ENCODE data around the gene TSHZ2. TPM values are rescaled to one million over a fixed set of nuclear protein-coding genes. Genes with fewer than 3 reads are reported as not detected.
A peak's percentile ranks its signal among the peaks of the same experiment; 100 is the strongest.
"Not testable (repeated sequence)": the region's sequence is repeated elsewhere in the genome, so short reads cannot be mapped to it uniquely, and the experiment has no call there.

TSHZ2 gene
- total RNA-seq, 1 experiment from 2014 or later = 1.4 TPM

GRCh38 chr20:53023732-53024520 is 51.8 kb downstream of the TSHZ2 start:
- DNase-seq (ENCODE audit: low spot score) = no peak

DNA sequence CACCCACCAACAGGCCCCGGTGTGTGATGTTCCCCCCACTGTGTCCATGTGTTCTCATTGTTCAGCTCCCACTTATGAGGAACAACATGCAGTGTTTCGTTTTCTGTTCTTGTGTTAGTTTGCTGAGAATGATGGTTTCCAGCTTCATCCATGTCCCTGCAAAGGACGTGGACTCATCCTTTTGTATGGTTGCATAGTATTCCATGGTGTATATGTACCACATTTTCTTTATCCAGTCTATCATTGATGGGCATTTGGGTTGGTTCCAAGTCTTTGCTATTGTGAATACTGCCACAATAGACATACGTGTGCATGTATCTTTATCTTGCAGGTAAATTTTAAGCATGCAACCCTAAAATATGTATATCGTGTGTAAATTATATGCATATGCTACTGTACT is 52.5 kb downstream of the TSHZ2 start:
- DNase-seq (ENCODE audit: low spot score) = not testable (repeated sequence)

GRCh38 chr20:53027089-53027488 is 54.9 kb downstream of the TSHZ2 start:
- DNase-seq (ENCODE audit: low spot score) = no peak

DNA sequence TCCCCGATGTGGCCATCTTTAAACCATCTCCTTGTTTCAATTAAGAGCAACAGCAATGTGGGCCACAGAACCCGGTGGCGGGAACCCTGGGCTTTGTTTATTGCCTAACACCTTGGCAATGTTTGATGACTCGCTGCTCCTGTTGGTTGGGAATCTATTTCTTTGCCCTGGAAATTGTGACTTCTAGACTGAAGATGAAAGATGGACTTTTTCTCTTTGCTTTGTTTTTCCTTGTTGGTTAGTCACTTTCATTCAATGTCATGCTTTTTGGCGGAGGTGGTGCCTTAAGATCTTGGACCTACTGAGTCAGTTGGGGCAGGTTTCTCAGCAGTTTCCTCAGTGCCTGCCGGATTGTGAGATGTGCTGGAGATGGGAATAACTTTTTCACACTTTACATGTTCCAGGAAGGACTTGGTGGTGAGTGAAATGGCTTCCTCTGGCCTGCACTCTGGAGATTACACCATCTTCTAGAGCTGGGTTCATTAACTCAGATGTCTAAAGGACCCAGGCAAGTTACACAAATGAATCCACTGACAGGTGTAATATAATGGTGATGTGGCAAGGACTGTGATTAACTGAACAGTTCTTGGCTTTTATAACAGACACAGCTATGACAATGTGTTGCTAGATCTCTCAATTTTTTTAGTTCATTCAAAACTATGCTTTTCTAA is 56.3 kb downstream of the TSHZ2 start:
- DNase-seq (ENCODE audit: low spot score) = no peak

- no peak for DNase-seq (ENCODE audit: low spot score)
Observed at GRCh38 chr20:53030061-53030460, 57.9 kb downstream of the TSHZ2 start.

- DNase-seq (ENCODE audit: low spot score) = no peak
Observed at GRCh38 chr20:53032046-53032445, 59.9 kb downstream of the TSHZ2 start.

DNA sequence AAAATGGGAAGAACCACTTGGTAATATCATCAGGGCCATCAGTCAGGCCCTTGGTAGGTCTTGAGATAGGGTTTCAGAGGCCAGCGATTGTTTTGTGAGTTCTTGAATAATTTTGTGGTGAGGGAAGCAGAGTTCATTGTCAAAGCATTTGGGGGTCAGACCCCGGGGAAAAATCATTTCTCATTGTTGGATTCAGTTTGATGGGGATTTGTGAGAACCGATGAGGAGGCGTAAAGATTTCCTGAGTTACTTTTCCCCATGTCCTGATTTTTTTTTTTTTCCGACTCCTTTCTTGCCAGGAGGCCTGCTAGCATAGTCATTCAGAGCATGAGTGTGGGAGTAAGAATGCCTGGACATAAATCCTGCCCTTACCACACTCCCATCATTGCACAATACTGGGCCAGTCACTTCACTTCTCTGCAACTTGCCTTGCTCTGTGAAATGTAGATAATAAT is 60.3 kb downstream of the TSHZ2 start:
- peak; percentile 68 for DNase-seq (ENCODE audit: low spot score)

- no peak for DNase-seq (ENCODE audit: low spot score)
Observed at GRCh38 chr20:53033176-53033575, 61.0 kb downstream of the TSHZ2 start.

DNA sequence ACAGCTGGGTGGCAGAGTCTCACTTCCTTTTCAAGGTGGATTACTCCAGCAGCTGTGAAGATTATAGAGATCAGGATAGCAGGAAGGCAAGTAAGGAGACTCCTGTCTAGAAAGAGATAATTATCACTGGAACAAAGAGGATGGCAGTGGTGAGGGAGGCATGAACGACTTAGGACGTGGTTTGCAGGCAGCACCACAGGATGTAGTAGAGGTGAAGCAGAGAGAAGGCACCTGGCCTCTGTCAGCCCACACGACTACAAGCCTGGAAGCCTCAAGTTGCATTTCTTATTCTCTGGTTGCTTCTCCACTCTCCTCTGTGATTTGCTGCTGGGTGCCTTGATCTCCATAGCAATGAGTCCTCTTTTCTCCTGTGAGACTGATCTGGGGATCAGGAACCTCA is 62.7 kb downstream of the TSHZ2 start:
- DNase-seq (ENCODE audit: low spot score) = no peak

- DNase-seq (ENCODE audit: low spot score) = no peak
Observed at GRCh38 chr20:53036992-53037391, 64.8 kb downstream of the TSHZ2 start.

DNA sequence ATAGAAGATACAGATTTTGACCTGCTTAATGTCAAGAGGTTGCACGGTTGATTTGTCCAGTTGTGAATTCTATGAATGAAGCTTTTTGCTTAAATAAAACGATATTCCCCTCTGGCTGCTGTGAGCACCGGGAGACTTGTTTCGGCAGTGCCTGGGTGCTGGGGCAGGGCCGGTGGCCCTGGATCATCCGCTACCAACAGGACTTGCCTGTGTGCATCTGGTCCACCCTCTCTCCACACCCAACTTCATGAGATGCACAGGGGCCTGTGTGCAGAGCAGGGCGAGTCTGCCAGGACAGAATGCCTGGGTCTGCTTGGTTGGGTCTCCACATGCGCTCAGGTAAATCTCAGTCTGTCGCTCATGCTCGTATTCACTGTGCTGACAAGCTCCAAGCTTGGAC is 65.5 kb downstream of the TSHZ2 start:
- DNase-seq (ENCODE audit: low spot score) = no peak

DNA sequence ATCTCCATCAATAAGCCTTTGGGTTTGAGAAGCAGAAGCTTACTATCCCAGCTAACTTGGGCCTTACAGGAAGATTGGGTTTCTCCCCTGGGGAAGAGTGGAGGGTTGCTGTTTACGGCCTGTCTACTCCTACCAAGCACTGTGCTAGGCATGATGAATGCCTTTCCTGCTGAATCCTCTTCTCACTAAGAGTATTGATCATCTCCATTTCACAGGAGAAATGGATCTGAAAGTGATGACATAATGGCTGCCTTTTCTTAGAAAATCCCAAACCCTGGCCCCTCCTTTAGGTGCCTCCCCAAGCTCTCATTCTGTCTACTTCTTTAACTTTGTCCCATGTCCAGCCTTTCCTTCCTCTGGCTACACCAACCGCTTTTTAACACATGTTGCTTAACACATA is 66.1 kb downstream of the TSHZ2 start:
- DNase-seq (ENCODE audit: low spot score) = no peak

DNA sequence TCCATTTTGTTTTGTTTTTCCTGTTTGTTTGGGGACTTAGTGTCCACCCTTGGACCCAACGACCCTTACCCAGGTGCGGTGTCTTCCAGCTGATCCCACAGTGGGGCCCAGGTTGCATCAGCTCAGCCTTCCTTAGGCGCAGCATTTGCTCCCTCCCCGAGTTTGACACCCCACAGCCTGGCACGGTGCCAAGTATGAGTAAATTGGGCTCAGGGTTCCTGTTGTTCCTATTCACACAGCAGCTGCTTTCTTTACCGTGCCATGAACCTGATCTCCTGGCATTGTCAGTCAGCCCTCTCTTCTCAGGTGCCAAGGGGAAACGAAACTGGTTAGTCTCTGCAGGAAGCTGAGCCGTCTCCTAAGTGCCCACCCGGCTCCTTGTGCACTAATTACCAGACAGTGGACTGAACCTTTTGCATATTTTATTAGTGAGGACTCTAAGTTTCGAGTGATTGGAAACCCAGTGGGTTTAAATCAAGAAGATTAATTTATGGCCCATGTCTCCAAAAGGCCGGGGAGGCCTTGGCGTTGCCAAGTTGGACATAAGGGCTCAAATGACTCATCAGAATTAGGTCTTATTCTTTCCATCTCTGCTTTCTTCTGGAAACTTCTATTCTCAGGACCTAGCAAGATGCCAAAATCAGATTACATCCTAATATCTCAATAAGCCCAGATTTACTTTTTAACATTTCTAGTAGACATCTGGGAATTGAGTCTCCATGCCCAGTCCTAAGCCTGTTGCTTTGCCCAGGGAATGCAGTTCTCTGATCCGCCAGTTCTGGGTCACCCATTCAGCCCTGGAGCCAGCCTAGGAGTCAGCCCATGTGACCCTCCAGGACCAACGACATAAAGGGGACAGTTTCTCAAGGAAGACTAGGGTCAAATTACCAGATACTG is 68.8 kb downstream of the TSHZ2 start:
- peak; percentile 21 for DNase-seq (ENCODE audit: low spot score)

GRCh38 chr20:53042521-53042920 is 70.4 kb downstream of the TSHZ2 start:
- no peak for DNase-seq (ENCODE audit: low spot score)

DNA sequence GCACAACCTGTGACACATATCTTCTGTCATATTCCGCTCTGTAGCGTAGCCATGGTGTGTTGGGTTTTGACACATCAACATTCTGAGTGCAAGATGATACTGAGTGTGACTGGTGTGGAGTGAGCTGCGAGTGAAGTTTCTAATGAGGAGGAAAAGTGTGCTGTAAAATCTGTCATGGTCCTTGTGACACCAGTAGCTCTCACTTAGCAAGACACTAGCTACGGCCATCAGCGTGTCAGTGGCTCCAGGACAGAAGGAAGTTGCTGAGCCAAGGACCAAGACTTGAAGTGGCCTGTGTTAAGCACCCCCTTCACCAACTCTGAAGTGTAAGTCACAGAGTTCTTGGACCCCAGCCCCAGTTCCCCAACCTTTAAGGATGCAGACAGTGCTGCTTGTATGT is 72.1 kb downstream of the TSHZ2 start:
- no peak for DNase-seq (ENCODE audit: low spot score)

DNA sequence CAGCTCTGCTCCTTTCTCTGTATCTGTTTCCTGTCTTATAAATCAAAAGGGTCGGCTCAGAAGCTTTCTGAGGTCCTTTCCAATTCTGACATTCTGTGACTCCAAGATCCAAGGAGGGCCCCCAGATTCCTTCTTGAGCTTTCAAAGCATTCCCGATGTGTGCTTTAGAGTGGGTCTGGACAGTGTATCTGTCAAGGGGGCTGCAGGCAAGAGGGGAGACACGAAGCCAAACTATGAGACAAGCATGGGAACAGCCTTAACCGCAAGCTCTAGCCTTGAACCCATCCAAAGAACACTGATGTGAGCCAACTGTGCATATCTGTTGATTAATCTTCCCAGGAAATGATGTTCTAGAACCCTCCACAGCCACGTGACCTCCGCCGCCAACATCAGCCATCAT is 73.8 kb downstream of the TSHZ2 start:
- no peak for DNase-seq (ENCODE audit: low spot score)

- no peak for DNase-seq (ENCODE audit: low spot score)
Observed at GRCh38 chr20:53047203-53047602, 75.0 kb downstream of the TSHZ2 start.

DNA sequence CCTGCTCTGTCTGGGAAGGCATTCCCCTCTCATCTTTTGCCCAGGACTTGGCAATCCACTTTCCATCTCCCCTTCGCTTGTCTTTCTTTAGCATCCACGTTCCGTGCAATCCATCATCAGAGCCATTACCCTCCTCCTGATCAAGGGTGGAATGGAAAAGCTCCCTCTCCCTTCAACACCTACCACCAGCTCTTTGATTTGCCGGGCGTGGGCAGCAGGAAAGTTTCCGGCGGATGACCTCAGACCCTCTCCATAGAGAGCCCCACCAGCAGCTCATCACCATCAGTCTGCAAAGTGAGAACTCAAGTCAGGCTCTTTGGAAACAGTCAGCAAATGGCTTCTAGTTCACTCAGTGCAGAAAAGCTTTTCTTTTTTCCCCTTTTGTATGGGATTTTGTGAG is 76.2 kb downstream of the TSHZ2 start:
- no peak for DNase-seq (ENCODE audit: low spot score)

DNA sequence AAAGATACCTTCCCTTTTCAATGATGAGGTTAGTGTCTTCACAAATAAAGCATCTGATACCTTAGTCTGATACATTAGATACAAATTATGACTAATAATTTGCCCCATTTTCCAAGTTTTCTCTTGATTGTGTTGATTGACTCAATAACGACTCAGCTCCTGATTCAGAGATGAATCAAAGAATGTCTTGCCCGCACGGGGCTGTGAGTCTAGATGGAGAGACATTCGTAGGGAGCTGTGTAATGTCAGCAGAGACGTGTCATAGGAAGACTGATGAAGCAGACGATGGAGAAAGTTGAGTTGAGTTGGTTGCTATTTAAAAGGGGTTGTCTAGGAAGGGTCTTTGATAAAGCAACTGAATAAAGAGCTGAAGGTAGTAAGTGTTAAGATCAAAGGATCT is 78.2 kb downstream of the TSHZ2 start:
- no peak for DNase-seq (ENCODE audit: low spot score)

DNA sequence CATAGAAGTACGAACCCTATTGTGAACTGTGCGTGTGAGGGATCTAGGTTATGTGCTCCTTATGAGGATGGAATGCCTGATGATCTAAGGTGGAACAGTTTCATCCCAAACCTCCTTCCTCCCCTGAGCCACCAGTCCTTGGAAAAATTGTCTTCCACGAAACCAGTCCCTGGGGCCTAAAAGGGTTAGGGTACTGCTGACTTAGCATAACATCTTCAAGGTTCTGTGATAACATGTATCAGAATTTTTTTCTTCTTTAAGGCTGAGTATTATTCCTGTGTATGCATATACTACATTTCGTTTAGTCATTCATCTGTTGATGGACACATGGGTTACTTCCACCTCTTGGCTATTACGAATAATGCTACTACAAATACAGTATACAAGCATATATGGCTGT is 80.2 kb downstream of the TSHZ2 start:
- DNase-seq (ENCODE audit: low spot score) = no peak

DNA sequence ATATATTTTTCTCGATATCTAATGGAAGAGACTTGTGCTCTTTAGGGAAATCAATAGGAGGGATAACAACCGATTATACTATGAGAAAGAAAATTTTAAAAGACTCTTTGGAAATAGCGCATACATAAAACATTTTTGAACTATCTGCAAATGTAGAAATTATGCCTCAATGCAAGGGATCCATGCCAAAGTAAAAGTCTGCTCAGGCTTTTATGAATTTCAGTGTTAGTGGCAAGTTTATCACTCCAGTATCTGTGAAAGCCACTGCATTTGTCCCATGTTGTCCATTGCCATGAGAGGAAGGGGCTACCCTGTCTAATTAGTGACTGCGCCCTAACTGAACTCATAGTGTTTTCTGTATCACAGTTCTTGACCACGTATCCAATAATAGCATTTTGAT is 81.4 kb downstream of the TSHZ2 start:
- no peak for DNase-seq (ENCODE audit: low spot score)

DNA sequence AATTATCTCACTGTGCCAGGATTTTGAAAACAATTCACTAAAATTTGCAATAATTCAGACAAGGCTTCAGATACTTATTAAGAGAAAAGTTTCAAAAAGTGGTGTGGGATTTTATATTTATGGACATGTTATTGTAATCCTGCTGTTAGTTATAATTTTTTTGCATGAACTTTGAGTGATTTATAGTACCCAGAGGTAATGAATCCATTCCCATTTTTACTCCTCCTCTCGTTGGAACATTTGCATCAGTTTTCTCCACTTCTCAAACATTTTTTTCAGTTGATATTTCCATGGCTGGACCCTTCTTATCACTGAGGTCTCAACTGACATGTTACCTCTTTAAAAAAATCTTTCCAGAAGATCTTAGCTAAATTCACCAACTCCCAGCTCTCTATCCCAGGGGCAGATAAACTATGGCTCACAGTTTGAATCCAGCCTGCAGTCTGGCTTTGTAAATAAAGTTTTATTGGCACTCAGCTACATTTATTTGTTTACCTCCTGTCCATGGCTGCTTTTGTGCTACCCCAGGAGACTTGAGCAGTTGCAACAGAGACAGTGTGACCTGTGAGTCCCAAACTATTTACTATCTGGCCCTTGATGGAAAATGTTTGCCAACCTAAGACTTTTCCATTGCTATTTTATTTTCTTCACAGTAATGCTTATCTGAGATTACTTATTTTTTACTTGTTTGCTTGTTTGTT is 83.4 kb downstream of the TSHZ2 start:
- DNase-seq (ENCODE audit: low spot score) = no peak

Measured in H4 (cell line).